SU-DHL-6 (cell line): Measurements from ENCODE around the gene IPO8.

Experiments
- H2AFZ ChIP-seq: fragments of 200-600 bp; sonication (generic); 2 replicates; pipeline ENCODE4 v1.6.1; 2014; ENCODE audit warnings: low read depth, mild to moderate bottlenecking, moderate library complexity, mixed read lengths, antibody characterized with exemption, low read length; ENCODE audit not compliant: severe bottlenecking
- H3F3A ChIP-seq: fragments of 200-600 bp; shearing (Covaris generic); 2 replicates; pipeline ENCODE4 v1.6.0; 2016; ENCODE audit warnings: antibody characterized with exemption, mild to moderate bottlenecking; ENCODE audit not compliant: insufficient read depth
- H3K27ac ChIP-seq: fragments of 200-600 bp; sonication (generic); 2 replicates; pipeline ENCODE4 v1.5.1; 2016; ENCODE audit warnings: low read depth, mild to moderate bottlenecking, low read length, moderate library complexity, mixed read lengths
- H3K27me3 ChIP-seq: fragments of 200-600 bp; sonication (generic), shearing (Covaris generic); 2 replicates; pipeline ENCODE4 v1.6.0; 2014; ENCODE audit warnings: mild to moderate bottlenecking, low read length
- H3K36me3 ChIP-seq: fragments of 200-600 bp; sonication (generic); 2 replicates; pipeline ENCODE4 v1.6.1; 2014; ENCODE audit warnings: mild to moderate bottlenecking, low read length, mixed read lengths
- H3K4me2 ChIP-seq: fragments of 300-600, 200-600 bp; shearing (Covaris generic), sonication (generic); 2 replicates; pipeline ENCODE4 v1.6.0; 2014; ENCODE audit warnings: low read length, low read depth, mild to moderate bottlenecking; ENCODE audit not compliant: poor library complexity, severe bottlenecking
- H3K4me3 ChIP-seq: fragments of 200-600 bp; sonication (generic); 2 replicates; pipeline ENCODE4 v1.5.1; 2014; ENCODE audit warnings: antibody characterized with exemption, low read length, mild to moderate bottlenecking, mixed read lengths; ENCODE audit not compliant: insufficient read depth, poor library complexity, severe bottlenecking
- H3K79me2 ChIP-seq: fragments of 200-600 bp; sonication (generic); 2 replicates; pipeline ENCODE4 v1.6.1; 2014; ENCODE audit warnings: mild to moderate bottlenecking, low read length, moderate library complexity; ENCODE audit not compliant: insufficient read depth
- H3K9ac ChIP-seq: fragments of 200-600 bp; sonication (generic); 2 replicates; pipeline ENCODE4 v1.7.0; 2014; ENCODE audit warnings: mild to moderate bottlenecking, low read length
- H3K9me2 ChIP-seq: fragments of 200-600 bp; sonication (generic); replicated peaks from 2 replicates; pipeline ENCODE4 v1.6.1; 2014; ENCODE audit warnings: low read length; ENCODE audit not compliant: insufficient read depth
- H3K9me3 ChIP-seq: fragments of 200-600 bp; sonication (generic); 2 replicates; pipeline ENCODE4 v1.6.1; 2014; ENCODE audit warnings: low read length, mixed read lengths; ENCODE audit not compliant: insufficient read depth
- H4K20me1 ChIP-seq: fragments of 200-600 bp; sonication (generic); 2 replicates; pipeline ENCODE4 v1.6.1; 2014; ENCODE audit warnings: low read depth, mild to moderate bottlenecking, antibody characterized with exemption, low read length, moderate library complexity, mixed read lengths
- EZH2phosphoT487 ChIP-seq: fragments of 200-600 bp; sonication (generic), shearing (Covaris generic); conservative IDR thresholded peaks from 2 replicates; pipeline ENCODE4 v1.6.1; 2018; ENCODE audit warnings: mild to moderate bottlenecking, antibody characterized with exemption, low read length, moderate library complexity, mixed read lengths
- TF ChIP-seq, protein P1 (sequence below): fragments of 200-600 bp; sonication (generic); IDR thresholded peaks from one replicate; pipeline ENCODE4 v1.5.1; 2017; ENCODE audit warnings: antibody characterized with exemption, mild to moderate bottlenecking, low read length, moderate library complexity; ENCODE audit not compliant: insufficient read depth, poor library complexity, severe bottlenecking

Gene IPO8

DNA sequence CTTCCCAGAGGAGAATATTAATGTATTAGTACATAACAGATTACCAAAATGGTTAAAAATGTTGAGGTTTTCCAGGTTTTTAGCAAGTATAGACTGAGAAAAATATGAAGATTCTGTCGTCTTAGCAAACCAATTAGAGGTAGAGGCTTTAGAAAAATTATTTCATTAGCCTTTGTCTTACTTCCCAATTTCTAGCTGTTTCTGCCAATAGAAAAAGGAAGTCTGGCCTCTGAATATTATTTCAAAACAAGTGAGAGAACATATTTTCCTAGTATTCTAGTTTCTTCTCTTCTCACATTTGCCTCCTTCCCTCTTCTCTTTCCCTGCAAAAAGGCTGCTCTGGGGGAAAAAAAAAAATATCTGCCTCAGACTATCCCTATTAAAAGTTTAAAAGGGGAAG, 16.4 kb downstream of the IPO8 start:
- no peak overlapping the region for H3K4me3 ChIP-seq
- no peak overlapping the region for H2AFZ ChIP-seq
- no peaks in the 10 kb centered on the region for H3F3A ChIP-seq
- H3K27ac ChIP-seq, result no peak overlapping the region
- no peaks in the 10 kb centered on the region for H3K9me2 ChIP-seq
- H3K9ac ChIP-seq, result no peak overlapping the region
- H3K4me2 ChIP-seq, result no peak overlapping the region
- no peaks in the 10 kb centered on the region for H4K20me1 ChIP-seq
- TF ChIP-seq EZH2phosphoT487, result no peak
- TF ChIP-seq, protein P1, sequence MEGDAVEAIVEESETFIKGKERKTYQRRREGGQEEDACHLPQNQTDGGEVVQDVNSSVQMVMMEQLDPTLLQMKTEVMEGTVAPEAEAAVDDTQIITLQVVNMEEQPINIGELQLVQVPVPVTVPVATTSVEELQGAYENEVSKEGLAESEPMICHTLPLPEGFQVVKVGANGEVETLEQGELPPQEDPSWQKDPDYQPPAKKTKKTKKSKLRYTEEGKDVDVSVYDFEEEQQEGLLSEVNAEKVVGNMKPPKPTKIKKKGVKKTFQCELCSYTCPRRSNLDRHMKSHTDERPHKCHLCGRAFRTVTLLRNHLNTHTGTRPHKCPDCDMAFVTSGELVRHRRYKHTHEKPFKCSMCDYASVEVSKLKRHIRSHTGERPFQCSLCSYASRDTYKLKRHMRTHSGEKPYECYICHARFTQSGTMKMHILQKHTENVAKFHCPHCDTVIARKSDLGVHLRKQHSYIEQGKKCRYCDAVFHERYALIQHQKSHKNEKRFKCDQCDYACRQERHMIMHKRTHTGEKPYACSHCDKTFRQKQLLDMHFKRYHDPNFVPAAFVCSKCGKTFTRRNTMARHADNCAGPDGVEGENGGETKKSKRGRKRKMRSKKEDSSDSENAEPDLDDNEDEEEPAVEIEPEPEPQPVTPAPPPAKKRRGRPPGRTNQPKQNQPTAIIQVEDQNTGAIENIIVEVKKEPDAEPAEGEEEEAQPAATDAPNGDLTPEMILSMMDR, result no peak
- H3K27me3 ChIP-seq, result no peaks in the 10 kb centered on the region
- H3K9me3 ChIP-seq, result no peaks in the 10 kb centered on the region
- H3K36me3 ChIP-seq, result peaks cover 9% of the 10 kb centered on the region; the same call in 1 of the 2 replicates
- H3K79me2 ChIP-seq, result no peaks in the 10 kb centered on the region

DNA sequence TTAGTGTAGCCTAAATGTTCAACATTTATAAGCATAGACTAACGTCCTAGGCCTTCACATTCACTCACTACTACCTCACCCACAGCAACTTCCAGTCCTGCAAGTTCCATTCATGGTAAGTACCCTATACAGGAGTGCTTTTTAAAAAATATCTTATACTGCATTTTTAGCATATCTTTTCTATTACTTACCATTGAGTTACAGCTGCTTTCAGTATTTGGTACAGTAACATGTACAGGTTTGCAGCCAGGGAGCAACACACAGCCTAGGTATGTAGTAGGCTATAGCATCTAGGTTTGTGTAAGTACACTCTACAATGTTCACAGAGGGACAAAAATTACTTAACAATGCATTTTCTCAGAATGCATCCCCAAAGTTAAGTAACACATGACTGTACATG, 17.4 kb downstream of the IPO8 start:
- Histone ChIP-seq H4K20me1 (no peaks in the 10 kb centered on the region), H3F3A (no peaks in the 10 kb centered on the region), H3K27me3 (no peaks in the 10 kb centered on the region), H3K4me3 (no peak overlapping the region), H3K36me3 (peaks cover 19% of the 10 kb centered on the region; the same call in 1 of the 2 replicates), H3K27ac (no peak overlapping the region), H3K9me3 (no peaks in the 10 kb centered on the region), H3K79me2 (no peaks in the 10 kb centered on the region), H2AFZ (no peak overlapping the region), H3K4me2 (no peak overlapping the region), H3K9ac (no peak overlapping the region), H3K9me2 (no peaks in the 10 kb centered on the region)
- TF ChIP-seq, protein P1, result no peak
- no peak for TF ChIP-seq EZH2phosphoT487

DNA sequence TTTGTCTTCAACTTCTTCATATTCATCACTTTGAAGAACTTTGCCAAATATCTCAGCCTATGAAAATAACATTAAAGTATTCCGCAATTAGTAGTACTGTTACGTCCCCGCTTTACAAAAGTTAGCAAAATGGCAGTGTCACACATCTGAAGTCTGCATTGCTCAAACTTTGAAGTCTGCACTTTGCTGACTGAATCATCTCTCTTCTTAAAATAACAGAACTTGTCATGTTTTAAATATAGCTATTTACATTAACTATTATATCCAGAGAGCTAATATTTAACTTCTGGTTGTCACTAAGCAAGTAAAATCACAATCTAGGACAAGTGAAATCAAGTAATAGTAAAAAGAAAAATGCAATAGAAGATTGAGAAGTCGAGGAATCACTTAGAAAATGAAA, 34.5 kb downstream of the IPO8 start:
- Histone ChIP-seq H3K27ac (no peak overlapping the region), H3K36me3 (peaks cover 37% of the 10 kb centered on the region; the same call in 1 of the 2 replicates), H3K79me2 (no peaks in the 10 kb centered on the region), H2AFZ (no peak overlapping the region), H4K20me1 (no peaks in the 10 kb centered on the region), H3K9ac (no peak overlapping the region), H3K9me2 (no peaks in the 10 kb centered on the region), H3K27me3 (no peaks in the 10 kb centered on the region), H3K4me3 (no peak overlapping the region), H3F3A (no peaks in the 10 kb centered on the region), H3K9me3 (no peaks in the 10 kb centered on the region), H3K4me2 (no peak overlapping the region)
- no peak for TF ChIP-seq EZH2phosphoT487
- TF ChIP-seq, protein P1, result no peak
